ENCODE results near the gene KCNQ1.

GRCh38 chr11:2775083-2775625, 330.3 kb downstream of the KCNQ1 start:
- TF ChIP-seq CTCF (IDR thresholded peaks at IDR 0.05) = no peak
- no peak for TF ChIP-seq POLR2A (IDR thresholded peaks at IDR 0.05)
- TF ChIP-seq POLR2AphosphoS5 (IDR thresholded peaks at IDR 0.05; ENCODE audit: insufficient read depth in 1 of 2, low read depth in 1 of 2) = no peak
